ENCODE data around the gene SPINDOC.

SPINDOC gene

DNA sequence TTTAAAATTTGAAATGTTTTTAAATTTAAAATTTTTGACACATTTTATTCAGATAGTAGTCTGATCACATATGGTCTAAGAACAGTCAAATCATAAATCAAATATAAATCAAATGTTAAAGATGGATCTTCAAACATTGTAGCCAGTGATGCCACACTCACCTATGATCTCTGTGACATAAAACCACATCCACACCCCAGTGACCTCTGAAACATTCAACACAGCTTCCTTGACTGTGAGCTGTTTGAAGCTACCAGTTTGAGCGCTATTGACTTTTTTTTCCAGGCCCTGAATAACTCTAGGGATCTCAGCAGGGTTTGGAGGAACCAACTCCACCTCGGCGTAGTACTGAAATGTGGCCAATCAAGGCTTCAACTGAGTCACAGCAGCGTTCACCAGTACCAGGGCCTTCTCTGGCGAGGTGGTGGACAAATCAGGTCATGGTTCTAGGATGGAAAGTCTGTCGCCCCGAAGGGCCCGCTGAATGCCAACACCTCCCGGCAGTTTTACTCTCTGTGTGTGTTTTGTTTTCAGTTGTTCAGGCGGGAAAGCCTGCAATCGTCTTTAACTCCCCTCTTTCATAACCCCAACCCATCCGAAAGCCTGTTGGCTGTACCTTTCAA lies 21.4 kb downstream of the SPINDOC start:
- no peak for DNase-seq

DNA sequence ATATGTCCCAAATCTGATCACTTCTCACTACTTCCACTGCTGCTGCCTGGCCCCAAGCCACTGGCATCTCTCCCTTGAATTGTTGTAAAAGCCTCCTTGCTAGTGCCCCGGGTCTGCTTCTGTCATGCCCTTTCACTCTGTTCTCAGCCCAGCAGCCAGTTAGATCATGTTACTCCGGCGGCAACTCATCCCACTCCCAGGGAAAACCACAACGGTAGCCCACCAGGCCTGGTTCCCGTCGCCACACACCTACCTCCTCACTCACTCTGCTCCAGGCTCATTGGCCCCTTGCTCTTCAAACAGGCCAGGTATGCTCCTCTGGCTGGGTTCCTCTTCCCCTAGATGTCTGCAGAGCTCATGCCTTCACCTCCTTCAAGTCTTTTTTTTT lies 21.9 kb downstream of the SPINDOC start:
- no peak for DNase-seq

DNA sequence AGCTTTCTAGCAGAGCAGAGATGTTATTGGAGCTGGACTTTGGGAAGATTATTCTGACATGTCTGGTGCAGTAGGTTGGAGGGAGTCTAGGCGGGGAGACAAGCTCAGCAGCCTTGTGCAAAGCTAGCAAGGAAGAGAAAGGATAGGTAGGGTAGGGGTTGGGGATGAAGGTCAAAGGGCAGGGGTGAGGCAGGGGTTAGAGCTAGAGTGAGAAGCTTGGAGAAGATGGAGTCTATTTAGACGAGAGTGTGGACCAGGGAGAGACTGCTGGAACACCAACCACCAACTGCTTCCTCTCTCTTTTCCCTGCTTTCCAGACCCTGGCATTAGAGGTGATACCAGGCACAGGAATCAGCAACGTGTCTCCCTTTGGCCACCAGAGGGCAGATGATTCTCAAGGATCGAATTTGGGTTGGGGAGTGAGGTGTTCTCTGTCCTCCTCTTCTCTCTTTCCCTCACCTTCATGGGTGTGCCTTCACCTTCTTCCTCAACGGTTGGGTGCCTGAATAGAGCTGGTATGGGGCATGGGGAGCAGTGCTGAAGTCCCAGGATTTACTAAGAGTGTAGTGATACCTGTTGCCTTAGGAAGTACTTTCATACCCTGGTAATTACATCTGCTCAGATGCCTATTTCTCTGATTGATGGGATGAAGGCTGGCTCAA lies 23.9 kb downstream of the SPINDOC start:
- peak; percentile 54 to 80 for DNase-seq

DNA sequence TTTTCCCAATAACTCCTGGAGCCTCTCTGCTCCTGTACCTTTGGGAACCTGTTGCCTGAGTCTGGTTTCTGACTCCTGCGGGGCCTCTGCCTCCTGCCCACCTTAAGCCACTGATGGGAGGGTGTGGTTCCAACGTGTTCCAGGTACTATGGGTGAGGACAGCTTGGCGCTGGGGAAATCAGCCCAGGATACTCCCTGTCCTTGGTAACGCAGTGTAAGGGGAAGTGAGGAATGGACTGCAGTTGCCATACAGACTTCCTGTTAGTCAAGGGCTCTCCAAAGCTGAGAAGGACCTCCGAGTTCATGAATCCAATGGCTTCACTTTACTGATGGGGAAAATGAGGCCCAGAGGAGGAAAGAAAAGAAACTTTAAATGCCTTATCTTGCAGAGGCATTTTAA lies 24.5 kb downstream of the SPINDOC start:
- DNase-seq = no peak

DNA sequence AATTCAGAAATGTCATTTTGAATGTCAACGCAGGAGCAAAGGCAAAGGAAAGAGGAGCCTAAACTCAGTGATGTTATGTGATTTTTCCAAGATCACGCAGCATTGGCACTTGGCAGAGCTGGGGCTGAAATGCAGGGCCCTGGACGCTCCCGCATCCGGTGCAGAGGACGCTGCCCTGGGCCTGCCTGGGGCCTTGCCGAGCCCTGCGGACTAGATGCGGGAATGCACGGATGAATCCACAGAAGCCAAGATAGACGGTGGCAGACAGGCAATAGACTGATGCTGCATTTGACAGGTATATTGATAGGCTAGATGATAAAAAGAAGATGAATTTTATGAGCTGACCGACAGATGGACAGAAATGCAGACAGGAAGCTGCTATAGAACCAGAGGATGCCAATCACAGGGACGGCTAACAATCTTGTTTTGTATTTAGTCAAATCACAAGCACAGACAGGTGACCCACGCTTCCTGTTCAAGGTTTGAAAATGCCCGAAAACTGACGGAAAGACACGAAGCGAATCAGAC lies 25.0 kb downstream of the SPINDOC start:
- no peak for DNase-seq

DNA sequence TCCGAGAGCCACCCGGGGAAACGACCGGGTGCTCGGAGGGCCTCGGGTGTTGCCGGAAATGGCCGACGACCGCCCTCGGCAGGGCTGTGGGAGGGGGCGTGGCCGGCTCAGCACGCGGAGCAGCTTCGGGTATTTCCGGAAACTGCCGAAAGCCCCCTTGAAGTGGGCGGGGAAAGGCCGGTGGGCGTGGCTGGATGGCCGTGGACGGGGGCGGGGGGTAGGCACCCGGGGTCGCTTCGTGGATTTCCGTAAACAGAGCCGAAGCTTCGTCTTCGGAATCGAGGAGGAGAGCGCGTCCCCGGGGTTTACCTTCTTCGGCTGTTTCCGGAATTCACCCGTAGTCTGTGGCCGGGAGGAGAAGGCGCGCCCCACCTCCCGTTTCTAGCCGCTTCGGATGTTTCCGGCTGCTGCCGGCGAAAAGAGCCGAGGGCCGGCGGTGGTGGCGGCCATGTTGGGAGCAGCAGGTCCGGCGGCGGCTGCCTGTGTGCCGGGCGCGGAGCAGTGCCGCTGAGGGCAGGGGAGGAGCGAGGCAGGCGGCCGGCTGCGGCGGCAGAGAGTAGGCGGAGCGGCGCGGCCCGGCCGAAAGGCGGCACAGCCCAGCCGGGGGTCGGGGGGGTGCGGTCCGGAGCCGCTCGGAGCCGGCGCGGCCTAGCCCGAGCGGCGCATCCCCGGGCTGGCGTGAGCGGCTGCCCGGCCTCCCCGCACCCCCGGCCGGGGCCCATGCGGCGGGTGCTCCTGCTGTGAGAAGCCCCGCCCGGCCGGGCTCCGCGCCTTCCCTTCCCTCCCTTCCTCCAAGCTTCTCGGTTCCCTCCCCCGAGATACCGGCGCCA lies 25.6 kb downstream of the SPINDOC start, which contains the start of gene MARK2:
MARK2 (plus strand) TSS at position 433 of the 830 bp plus-strand sequence; CDS start at position 830, 397 bp downstream.
- DNase-seq = peak; percentile 97 to 98

DNA sequence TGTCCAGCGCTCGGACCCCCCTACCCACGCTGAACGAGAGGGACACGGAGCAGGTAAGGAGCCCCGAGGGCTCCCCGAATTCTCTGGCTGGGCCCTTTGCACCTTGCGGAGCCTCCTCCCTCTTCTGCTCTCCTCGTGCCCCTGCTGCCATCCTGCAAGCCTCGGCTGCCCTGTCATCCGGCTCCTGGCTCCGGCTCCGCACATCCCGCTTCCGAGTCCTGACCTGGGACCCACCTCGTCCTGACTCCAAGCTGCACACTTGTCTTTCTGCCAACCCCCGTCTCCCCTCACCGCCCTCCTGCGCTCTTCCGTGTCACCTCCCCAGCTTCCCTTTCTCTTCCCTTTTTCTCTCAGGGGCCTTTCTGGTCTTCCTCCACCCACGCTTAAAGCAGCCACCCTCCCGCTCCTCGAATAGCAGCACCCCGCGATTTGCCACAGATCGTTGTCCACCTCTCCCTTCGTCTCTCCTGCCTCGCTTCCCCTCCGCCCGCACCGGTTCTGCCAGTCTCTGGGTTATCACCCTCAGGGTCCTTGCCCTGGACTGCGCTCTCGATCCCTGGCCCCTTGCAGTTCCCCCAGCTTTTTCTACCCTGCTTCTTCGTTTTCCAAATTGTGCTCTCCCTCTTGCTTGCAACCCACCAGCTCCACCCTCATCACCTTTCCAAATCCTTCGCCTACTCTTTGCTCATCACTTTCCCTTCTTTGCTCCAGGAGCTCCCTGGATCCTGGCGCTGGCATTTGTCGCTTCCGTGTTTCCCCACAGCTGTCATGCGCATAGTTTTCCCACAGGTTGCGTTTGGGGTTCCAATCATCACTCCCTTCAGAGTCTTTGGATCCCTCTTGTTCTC lies 26.5 kb downstream of the SPINDOC start:
- no peak for DNase-seq

DNA sequence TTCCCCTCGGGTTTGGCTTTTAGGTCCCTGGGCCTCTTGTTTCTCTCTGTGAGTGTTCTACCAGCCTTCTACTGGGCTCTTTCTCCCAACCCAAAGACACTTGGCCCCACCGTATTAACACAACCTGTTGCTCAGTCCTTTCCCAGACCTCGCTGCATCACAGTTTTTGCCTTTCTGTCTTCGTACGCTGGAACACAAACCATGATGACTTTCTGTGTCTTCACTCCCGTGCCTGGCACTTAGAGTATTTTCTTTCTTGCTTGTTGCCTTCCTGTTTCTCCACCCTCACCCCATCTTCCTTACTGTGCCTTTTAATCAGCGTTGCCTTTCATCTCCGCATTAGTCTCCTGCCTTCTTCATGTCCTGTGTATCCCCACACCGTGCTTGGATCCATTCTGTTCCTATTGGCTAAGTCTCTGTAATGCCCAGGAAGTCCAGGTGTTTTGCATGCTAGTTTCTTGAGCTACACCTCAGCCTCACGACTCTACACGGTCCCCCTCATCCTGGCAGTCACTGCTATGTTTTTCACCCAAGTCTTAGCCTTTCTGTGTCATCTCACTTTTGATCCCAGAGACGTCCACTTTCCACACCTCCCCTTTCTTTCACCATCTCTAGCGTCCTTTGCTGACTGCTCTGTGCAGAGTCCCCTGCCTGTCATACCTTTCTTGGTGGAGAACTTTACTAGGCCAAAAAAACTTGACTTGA lies 27.3 kb downstream of the SPINDOC start:
- DNase-seq = no peak

DNA sequence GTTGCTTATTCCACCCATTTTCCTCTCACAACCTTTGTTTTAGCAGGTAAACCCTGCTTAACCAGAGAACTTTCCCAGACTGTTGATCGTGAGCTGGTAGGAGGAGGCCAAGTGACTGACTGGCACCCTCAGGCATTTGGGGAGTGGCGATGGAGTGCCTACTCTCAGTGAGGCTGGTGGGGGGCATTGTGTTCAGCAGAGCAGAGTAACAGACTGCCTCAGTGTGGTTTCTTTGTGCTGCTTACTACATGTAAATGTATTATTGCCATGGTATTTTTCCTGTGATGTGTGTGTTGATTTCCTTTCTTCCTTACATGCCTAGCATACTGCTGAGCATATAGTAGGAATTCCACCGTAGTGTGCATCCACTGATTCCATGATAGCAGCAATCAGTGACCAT lies 28.3 kb downstream of the SPINDOC start:
- no peak for DNase-seq

DNA sequence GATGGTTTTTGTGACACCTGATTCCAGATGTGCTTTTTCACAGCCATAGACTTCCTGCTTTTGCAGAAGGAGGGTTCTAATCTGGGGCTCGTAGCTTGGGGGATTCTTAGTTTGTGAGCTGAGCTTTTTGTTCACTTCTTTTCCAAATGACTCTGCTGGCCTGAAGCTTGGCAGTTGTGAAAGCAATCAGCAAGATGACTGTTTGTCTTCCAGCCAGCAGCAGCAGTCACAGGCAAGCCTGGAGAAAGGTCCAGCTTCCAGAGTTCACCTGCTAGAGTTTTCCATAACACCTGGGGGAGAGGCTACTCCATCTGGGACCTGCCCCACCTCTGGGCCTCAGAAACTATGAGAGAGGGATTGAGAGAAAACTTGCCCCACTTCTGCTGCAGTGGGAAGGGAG lies 29.8 kb downstream of the SPINDOC start:
- DNase-seq = no peak

DNA sequence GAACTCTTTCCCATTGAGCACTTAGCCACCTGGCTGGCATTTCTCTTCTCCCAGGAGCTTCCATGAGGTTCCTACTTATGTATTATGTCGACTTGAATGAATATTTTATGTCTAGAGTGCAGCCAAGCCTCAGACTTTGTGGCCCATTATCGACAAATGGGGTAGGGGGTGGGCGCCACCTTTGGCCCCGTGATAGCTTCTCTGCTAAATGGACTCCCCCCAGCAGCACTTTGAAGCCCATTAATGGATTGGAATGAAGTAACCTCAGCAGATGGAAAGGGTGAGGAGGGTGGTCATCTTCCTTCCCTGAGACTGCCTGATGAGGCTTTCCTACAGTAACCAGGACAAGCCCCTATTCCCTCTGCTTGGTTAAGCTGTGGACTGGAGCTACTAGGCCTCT lies 31.6 kb downstream of the SPINDOC start:
- DNase-seq = no peak

DNA sequence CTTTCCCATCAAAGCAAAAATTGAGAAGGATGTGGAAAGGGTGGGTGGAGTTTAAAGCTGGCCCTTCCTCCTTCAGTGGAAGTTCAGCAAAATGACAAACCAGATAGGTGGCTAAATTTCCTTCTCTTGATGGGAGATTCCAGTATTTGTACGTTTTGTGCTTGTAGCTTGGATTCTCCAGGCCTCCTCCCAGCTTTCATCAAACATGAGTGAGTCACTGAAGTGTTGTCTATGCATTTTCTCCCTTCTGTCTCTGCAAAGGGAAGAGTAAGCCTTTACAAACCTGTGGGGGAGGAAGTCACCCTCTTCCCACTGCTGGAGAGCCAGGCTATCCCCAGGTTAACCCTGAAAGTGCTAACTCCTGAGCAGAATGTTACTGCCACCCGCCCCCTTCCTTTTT lies 32.0 kb downstream of the SPINDOC start:
- DNase-seq = no peak

DNA sequence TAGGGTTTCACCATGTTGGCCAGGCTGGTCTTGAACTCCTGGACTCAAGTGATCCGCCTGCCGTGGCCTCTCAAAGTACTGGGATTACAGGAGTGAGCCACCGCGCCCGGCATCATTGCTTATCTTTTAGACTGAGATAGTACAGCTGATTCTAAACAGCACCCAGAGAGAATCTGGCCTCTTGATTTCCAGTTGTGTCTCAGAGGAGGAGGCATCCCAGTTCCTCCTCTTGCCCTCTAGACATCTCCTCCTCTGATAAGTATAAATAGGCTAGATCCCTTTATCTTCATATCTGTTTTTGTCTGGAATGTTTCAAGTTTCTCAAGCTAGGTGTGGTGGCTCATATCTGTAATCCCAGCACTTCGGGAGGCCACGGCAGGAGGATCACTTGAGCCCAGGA lies 32.7 kb downstream of the SPINDOC start:
- no peak for DNase-seq

DNA sequence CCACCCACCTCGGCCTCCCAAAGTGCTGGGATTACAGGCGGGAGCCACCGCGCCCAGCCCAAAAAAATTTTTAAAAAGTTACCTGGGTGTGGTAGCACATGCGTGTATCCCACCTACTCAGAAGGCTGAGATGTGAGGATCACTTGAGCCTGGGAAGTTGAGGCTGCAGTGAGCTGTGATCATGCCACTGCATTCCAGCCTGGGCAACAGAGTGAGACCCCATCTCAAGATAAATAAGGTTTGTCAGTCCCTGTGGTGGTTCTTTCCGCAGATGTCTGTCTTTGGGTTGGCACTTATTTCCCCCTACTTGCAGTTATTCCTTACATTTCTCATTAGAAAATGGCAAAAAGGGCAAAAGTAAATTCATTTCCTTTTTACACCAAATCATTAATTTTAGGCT lies 33.6 kb downstream of the SPINDOC start:
- no peak for DNase-seq

DNA sequence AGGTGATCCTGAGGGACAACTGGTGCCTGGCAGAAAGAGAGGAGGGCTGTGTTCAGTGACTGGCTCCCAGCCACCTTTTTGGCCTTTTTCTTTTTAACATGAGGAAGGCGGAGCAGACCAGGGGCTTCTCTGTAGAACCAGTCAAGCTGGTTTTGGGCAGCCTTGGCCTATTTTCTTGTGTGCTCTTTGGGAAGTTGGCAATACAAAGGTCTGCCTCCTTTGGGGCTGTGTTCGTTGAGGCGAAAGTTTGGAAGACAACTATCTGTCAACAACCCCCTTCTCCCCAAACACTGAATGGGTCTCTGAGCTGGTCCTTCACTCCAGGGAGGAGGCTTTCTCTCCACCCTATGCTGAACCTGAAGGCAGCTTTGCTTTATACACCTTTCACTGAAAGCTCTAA lies 34.1 kb downstream of the SPINDOC start:
- DNase-seq = no peak

DNA sequence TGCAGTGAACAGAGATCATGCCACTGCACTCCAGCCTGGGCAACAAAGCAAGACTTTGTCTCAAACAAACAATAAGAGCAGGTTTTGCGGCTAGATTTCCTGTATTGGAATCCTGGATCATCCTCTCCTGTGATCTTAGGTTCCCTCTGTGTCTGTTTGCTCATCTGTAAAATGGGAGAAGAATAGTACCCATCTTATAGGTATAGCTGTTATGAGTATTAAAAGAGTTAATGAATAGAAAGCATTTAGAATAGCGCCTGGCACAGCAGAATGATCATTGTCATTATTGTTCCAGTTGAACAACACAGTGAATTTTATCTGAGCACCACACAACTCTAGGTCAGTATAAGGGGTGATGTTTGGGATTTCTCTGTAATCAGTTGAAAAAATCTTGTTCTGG lies 36.4 kb downstream of the SPINDOC start:
- no peak for DNase-seq

DNA sequence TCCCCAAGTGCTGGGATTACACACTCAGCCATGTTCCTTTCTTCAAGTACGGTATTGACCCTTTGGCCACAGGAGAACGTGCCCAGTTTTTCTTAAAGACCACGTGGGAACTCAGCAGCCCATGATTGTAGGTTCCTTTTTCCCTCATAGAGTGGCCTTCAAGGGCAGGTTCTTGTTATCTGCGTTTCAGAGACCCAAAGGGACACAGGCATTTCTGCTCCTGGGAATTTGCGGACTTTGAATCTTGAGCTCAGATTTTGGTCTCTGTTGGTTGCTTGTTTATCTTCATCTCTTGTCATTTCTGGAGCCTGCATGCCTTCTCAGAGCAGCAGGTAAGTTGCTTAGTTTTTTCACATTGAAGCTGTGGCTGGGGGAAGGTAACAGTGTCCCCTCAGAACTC lies 37.7 kb downstream of the SPINDOC start:
- no peak for DNase-seq

DNA sequence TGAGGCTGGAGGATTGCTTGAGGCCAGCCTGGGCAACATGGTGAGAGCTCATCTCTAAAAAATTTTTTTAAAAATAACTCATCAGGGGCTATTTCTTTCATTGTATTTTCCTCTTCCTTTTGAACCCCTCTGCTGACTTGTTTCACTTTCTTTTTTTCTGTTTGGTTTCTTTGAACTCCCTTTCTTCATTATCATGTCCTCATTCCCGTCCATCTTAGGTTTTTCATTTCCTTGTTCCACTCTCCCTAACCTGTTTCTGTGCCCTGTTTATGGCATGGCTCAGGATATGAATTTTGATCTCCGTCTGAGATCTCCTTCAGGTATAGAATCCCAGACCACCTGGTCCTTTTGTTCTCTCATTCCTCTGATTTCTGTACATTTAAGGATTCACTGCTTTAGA lies 38.1 kb downstream of the SPINDOC start:
- DNase-seq = no peak

DNA sequence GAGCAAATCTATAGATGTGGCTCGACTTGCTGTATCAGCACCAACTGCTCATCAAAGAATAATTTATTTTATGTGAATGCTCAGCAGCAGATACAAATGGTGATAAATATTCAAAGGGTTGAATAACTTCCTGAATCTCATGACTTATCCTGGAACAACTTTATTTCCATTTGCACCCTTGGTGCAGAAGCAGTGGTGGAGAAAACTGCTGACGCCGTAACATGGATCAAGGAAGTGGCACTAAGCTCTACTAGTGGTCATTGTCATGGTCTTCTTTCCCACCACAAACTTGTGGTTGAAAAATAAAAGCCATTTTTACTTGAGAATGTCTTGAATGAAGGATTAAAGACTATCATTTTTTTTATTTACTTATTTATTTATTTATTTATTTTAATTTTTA lies 40.2 kb downstream of the SPINDOC start:
- DNase-seq = no peak

DNA sequence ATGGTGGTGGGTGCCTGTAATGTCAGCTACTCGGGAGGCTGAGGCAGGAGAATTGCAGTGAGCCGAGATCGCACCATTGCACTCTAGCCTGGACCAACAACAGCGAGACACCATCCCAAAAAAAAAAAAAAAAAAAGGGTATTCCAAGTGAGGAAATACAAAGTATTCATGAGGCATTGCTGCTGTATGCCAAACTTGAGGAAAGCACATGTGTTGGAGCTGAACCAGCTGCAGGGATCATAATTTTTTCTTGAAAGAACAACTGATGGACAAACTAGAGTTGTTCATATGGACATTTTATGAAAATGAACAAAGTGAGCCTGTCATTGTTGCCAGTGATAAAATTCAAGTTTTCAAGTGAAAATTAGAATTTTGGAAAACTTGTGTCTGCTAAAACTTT lies 41.4 kb downstream of the SPINDOC start:
- DNase-seq = no peak

DNA sequence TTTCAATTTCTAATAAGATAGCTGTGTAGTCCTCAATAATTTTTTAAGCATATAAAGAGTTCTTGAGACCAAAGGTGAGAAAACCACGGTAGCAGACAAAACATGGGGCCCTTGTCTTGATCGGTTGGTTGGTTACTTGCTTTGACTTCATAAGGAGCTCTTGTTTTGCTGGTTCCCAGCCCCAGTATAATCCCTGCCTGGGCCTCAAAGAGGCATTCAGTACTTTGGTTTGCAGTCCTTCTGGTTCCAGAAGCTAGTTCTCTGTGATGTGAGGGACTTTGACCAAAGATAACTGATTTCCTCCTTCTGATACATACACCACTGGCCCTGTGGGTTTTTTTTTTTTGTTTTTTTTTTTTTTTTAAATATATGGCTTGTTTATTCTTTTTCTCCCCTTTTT lies 42.7 kb downstream of the SPINDOC start:
- no peak for DNase-seq
